Measurements from ENCODE around the gene RANBP1.

RANBP1 gene

DNA sequence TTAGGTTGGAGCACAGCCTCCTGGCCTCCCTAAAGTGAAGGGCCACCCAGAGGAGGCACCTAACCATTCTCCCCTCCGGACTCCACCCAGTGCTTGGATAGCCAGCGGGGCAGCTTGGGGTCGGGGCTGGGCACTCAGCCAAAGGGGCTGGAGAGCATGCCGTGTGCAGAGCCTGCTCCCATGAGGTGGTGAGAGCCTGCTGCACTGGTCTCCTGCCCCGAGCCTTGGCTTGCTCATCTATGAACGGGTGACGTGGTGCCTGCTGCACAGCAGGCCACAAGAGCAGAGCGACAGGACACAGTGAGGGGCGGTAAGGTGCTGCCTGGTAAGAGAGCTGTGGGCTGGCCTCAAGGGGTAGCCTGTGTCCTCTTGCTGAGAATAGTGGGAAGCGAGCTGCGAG is 49.0 kb downstream of the RANBP1 start:
- TF ChIP-seq, protein P1, sequence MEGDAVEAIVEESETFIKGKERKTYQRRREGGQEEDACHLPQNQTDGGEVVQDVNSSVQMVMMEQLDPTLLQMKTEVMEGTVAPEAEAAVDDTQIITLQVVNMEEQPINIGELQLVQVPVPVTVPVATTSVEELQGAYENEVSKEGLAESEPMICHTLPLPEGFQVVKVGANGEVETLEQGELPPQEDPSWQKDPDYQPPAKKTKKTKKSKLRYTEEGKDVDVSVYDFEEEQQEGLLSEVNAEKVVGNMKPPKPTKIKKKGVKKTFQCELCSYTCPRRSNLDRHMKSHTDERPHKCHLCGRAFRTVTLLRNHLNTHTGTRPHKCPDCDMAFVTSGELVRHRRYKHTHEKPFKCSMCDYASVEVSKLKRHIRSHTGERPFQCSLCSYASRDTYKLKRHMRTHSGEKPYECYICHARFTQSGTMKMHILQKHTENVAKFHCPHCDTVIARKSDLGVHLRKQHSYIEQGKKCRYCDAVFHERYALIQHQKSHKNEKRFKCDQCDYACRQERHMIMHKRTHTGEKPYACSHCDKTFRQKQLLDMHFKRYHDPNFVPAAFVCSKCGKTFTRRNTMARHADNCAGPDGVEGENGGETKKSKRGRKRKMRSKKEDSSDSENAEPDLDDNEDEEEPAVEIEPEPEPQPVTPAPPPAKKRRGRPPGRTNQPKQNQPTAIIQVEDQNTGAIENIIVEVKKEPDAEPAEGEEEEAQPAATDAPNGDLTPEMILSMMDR (IDR thresholded peaks at IDR 0.05; ENCODE audit: insufficient read depth, low read depth, low read length, missing control alignments) = no peak
- DNase-seq (ENCODE audit: low read depth) = no peak
- H3K4me3 ChIP-seq (ENCODE audit: low read length) = no peak overlapping the region

GRCh38 chr22:20165421-20165820 is 49.5 kb downstream of the RANBP1 start:
- H3K4me3 ChIP-seq (ENCODE audit: low read length) = no peak overlapping the region
- TF ChIP-seq, protein P1 (IDR thresholded peaks at IDR 0.05; ENCODE audit: insufficient read depth, low read depth, low read length, missing control alignments) = no peak
- DNase-seq (ENCODE audit: low read depth) = no peak

- DNase-seq (ENCODE audit: low read depth) = no peak
- H3K4me3 ChIP-seq (ENCODE audit: low read length) = no peak overlapping the region
- TF ChIP-seq, protein P1 (IDR thresholded peaks at IDR 0.05; ENCODE audit: insufficient read depth, low read depth, low read length, missing control alignments) = no peak
These were observed 50.0 kb downstream of the RANBP1 start for GRCh38 chr22:20165913-20166312.

DNA sequence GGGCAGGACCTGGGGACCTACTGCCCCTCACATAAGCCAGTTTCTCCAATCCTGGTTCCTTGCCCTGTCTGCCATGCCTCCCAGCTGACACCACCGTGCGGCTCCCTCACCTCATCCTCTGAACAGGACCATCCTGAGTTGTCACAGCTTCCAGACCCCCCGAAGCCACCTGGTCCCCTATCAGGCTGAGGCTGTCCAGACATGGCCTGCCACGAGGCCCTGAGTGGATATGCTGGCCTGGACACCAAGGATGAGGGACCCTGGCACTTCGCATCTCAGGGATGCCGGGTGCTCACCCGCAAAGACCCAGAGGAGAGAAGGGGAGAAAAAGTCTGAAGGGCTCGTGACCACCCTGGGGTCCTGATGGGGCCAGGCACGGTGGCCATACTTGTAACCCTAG is 50.8 kb downstream of the RANBP1 start:
- H3K4me3 ChIP-seq (ENCODE audit: low read length) = no peak overlapping the region

DNA sequence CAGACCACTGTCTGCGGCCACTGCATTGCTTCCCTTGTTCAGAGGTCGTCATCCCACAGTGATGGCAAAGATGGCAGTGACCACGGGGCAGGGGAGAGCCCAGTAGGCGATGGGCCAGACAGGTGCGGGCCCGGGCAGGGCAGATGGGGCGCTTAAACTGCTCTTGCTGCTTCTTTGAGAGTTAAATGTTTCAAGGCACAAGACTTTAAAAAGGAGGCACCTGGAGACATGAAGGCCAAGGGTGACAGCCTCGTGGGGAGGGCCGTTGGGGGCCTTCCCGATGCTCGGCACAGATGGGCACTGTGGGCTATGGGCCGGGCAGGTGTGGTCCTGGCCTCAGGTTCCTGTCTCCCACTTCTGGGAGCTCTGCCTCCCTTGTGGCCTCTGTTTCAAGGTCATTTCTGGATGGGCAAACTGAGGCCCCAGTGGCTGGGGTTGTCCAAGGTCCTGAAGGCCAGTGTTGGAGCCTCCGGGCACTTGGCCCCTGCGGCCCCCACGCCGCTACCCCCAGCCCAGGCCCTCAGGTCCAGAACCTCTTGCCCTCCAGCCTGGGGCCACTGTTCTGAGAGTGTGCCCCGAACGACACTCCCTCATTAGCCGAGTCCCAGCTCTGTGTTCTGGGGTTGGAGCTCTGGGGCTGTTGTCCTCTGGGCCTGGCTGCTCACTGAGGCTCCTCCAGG is 51.9 kb downstream of the RANBP1 start:
- H3K4me3 ChIP-seq (ENCODE audit: low read length) = no peak overlapping the region
- TF ChIP-seq, protein P1 (IDR thresholded peaks at IDR 0.05; ENCODE audit: insufficient read depth, low read depth, low read length, missing control alignments) = no peak
- no peak for DNase-seq (ENCODE audit: low read depth)

More for the DNA sequence above, 50.8 kb downstream of the RANBP1 start:
- TF ChIP-seq, protein P1 (IDR thresholded peaks at IDR 0.05; ENCODE audit: insufficient read depth, low read depth, low read length, missing control alignments) = no peak
- no peak for DNase-seq (ENCODE audit: low read depth)

GRCh38 chr22:20169253-20169822 is 53.4 kb downstream of the RANBP1 start:
- TF ChIP-seq, protein P1 (IDR thresholded peaks at IDR 0.05; ENCODE audit: insufficient read depth, low read depth, low read length, missing control alignments) = no peak
- no peak for DNase-seq (ENCODE audit: low read depth)
- no peak overlapping the region for H3K4me3 ChIP-seq (ENCODE audit: low read length)

- TF ChIP-seq, protein P1 (IDR thresholded peaks at IDR 0.05; ENCODE audit: insufficient read depth, low read depth, low read length, missing control alignments) = no peak
- DNase-seq (ENCODE audit: low read depth) = no peak
- H3K4me3 ChIP-seq (ENCODE audit: low read length) = no peak overlapping the region
These were observed 54.3 kb downstream of the RANBP1 start for GRCh38 chr22:20170170-20170569.
